Measurements from ENCODE around the gene SPAM1.
"Not testable (repeated sequence)": the region's sequence is repeated elsewhere in the genome, so short reads cannot be mapped to it uniquely, and the experiment has no call there.

SPAM1 gene

DNA sequence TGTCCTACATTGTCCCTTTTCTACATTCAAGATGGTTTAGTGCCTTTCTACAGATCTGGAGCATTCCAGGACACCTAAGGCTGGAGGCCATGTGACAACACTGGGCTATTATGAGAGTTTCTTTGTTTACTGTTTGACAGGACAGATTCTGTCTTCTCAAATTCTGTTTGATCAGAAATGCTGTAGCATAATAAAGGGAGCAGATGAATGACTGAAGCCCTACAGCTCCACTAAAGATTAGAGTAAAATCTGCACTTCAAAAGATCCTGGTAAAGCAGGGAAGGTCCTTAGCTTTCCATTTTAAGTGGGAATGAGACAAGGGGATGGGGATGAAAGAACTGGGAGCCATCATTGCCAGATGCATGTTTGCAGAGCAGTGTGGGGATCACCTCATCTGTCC is 69.4 kb downstream of the SPAM1 start:
- no peak overlapping the region for H3K4me3 ChIP-seq (ENCODE audit: low read length)
- DNase-seq (ENCODE audit: low read depth) = no peak

GRCh38 chr7:123995617-123996326 is 70.7 kb downstream of the SPAM1 start:
- H3K4me3 ChIP-seq (ENCODE audit: low read length) = no peak overlapping the region
- no peak for DNase-seq (ENCODE audit: low read depth)
- no peak for TF ChIP-seq CTCF (conservative IDR thresholded peaks at IDR 0.05; ENCODE audit: low read length)

More for the DNA sequence above, 69.4 kb downstream of the SPAM1 start:
- TF ChIP-seq CTCF (conservative IDR thresholded peaks at IDR 0.05; ENCODE audit: low read length) = no peak

DNA sequence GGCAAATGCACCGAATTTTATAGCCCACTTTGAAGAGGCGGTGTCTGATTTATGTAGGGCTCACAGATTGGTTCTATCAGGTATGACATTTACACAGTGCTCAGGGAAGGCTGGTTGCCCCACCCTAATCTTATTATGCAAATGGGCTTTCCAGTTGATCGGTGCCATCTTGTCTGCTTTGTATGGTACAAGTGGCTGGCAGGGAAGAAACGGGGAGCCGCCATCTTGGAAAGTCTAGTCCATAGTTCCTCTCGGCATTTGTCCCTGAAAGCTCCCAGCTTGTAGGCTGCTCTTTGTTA is 71.2 kb downstream of the SPAM1 start:
- no peak overlapping the region for H3K4me3 ChIP-seq (ENCODE audit: low read length)
- TF ChIP-seq CTCF (conservative IDR thresholded peaks at IDR 0.05; ENCODE audit: low read length) = no peak
- DNase-seq (ENCODE audit: low read depth) = no peak

DNA sequence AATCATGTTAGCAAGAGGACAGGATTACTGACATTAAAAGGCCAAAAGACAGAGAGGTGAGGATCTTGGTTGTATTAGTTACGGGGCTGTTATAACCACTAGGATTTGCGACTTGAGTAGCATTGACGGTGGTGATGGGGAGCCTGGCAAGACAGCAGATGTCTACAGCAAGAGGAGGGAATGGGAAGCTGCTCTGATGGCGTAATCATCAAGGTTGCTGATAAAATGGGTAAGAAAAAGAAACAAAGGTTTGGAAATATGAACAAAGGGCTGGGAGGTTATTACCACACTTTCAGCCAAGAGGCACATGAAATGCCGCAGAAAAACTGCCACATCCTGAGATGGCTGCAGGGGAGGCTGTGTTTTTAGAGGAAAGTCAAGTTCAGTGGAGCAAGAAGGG is 73.9 kb downstream of the SPAM1 start:
- DNase-seq (ENCODE audit: low read depth) = no peak
- no peak overlapping the region for H3K4me3 ChIP-seq (ENCODE audit: low read length)
- TF ChIP-seq CTCF (conservative IDR thresholded peaks at IDR 0.05; ENCODE audit: low read length) = no peak

DNA sequence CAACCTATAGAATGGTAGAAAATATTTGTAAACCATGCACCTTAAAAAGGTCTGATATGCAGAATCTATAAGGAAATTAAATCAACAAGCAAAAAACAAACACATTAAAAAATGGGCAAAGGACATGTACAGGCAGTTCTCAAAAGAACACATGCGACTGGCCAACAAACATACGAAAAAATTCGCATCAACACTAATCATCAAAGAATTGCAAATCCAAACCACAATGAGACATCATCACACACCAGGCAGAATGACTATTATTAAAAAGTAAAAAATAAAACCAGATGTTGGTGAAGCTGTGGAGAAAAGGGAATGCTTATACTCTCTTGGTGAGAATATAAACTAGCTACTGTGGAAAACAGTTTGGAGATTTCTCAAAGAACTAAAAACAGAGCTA is 74.7 kb downstream of the SPAM1 start:
- DNase-seq (ENCODE audit: low read depth) = no peak
- TF ChIP-seq CTCF (conservative IDR thresholded peaks at IDR 0.05; ENCODE audit: low read length) = no peak
- no peak overlapping the region for H3K4me3 ChIP-seq (ENCODE audit: low read length)

DNA sequence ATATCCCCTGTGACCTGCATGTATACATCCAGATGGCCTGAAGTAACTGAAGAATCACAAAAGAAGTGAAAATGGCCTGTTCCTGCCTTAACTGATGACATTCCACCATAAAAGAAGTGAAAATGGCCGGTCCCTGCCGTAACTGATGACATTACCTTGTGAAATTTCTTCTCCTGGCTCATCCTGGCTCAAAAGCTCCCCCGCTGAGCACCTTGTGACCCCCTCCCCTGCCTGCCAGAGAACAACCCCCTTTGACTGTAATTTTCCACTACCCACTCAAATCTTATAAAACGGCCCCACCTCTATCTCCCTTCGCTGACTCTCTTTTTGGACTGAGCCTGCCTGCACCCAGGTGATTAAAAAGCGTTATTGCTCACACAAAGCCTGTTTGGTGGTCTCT is 83.3 kb downstream of the SPAM1 start:
- H3K4me3 ChIP-seq (ENCODE audit: low read length); DNase-seq (ENCODE audit: low read depth): not testable (repeated sequence)

DNA sequence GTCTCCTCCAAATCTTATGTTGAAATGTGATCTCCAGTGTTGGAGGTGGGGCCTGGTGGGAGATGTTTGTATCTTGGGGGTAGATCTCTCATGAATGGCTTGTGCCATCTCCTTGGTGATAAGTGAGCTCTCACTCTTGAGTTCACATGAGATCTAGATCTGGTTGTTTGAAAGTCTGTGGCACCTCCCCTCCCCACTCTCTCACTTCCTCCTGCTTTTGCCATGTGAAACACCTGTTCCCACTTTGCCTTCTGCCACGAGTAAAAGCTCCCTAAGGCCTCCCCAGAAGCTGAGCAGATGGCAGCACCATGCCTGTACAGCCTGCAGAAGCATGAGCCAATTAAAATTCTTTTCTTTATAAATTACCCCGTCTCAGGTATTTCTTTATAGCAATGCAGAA is 84.3 kb downstream of the SPAM1 start:
- DNase-seq (ENCODE audit: low read depth) = no peak
- no peak for TF ChIP-seq CTCF (conservative IDR thresholded peaks at IDR 0.05; ENCODE audit: low read length)
- no peak overlapping the region for H3K4me3 ChIP-seq (ENCODE audit: low read length)

Measured in AG10803 (cell line).